ENCODE data around the gene APOH.

GRCh38 chr17:66241839-66242238 lies 12.6 kb upstream of the APOH start:
- TF ChIP-seq POLR2A (IDR thresholded peaks at IDR 0.05; ENCODE audit: low read length) (no peak), GATA1 (IDR thresholded peaks at IDR 0.05; ENCODE audit: low read depth, low read length) (no peak)
